ENCODE data around the gene STK35. TPM values are rescaled to one million over a fixed set of nuclear protein-coding genes. Genes with fewer than 3 reads are reported as not detected.

The STK35 gene
- total RNA-seq, 1 experiment from 2014 or later, result 23.5 TPM

DNA sequence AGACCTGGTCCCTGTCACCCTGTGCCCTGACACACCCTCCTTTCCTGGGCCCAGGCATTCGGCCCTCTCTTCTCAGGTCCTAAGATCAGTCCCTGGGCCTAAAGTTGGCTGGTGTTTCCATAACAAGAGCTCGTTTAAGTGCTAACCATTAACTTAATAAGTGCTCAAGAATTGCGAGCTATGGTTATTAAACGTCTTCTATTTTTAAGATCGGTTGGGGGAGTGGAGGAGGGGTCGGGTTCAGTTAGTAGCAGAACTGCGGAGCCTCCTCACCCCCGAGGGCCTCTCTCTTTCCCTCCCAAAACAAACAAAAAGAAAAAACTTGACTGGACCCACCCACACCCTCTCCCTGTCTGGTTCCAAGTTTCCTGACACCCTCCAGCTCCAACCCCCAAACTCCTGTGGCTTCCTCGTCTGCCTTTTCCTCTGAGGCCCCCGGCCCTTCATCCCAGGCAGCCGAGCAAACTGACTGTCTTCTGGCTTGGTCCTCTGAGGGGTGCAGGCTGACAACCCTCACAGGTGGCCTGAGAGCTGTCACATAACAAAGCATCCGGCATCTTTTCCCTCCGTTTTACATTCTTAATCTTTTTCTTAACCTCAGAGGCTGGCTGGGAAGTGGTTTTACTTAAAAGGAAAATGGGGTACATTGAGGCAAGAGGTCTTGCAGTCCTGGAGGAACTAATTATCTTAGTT lies 2.0 kb downstream of the STK35 start:
- no peak for DNase-seq (ENCODE audit: extremely low read depth, low read depth)

DNA sequence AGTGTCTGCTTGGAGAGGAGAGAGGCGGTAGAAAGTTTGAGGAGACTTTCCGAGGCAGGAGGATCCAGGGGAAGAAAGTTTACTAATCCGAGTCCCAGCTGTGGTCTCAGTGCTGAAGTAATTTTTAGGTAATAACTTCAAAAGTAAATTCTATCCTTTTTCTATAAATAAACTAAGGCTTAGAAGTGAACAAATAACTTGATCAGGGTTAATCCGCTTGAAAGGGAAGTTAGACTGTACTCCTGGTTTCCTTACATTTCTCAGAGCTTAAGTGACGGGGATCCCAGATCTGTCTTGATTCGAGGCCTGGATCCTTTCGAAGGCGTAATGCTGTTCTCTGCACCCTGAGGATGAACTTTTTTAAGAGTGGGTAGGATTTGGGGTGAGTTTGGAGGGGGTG lies 2.6 kb downstream of the STK35 start:
- DNase-seq (ENCODE audit: extremely low read depth, low read depth), result no peak

DNA sequence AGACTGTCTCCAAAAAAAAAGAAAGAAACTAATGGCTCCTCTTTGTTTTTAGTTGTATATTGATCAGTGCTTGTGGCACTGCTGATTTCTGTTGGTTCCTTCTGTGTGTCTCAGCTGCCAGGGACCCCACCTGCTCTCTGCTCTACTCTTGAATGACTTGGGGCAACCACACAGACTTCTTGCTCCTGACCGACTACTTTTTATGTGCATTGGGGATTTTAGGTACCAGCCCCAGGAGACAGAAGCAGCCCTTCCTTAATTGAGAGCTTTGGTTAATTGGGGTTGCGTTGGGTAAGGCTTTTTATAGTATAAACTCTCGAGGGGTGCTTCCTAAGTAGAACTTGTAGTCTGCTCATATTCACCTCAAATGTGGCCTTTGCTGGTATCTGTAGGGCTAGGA lies 6.9 kb downstream of the STK35 start:
- DNase-seq (ENCODE audit: extremely low read depth, low read depth), result no peak

DNA sequence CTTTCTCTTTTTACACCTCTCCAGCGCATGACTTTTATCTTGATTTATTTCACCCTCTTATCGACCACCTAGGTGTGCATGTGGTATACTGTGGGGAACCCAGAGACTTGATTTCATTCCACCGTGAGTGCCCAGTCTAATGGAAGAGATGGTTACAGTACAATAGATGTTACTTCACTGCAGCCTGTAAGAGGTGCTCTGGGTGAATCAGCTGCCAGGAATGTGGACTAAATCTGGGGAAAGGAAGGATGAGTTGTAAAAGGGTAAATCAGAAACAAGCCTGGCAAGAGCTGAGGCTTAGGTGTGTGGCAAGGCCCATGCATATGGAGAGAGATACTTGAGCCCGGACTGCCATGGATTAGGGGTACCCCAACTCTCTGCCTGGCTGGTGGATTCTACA lies 7.4 kb downstream of the STK35 start:
- DNase-seq (ENCODE audit: extremely low read depth, low read depth), result no peak

DNA sequence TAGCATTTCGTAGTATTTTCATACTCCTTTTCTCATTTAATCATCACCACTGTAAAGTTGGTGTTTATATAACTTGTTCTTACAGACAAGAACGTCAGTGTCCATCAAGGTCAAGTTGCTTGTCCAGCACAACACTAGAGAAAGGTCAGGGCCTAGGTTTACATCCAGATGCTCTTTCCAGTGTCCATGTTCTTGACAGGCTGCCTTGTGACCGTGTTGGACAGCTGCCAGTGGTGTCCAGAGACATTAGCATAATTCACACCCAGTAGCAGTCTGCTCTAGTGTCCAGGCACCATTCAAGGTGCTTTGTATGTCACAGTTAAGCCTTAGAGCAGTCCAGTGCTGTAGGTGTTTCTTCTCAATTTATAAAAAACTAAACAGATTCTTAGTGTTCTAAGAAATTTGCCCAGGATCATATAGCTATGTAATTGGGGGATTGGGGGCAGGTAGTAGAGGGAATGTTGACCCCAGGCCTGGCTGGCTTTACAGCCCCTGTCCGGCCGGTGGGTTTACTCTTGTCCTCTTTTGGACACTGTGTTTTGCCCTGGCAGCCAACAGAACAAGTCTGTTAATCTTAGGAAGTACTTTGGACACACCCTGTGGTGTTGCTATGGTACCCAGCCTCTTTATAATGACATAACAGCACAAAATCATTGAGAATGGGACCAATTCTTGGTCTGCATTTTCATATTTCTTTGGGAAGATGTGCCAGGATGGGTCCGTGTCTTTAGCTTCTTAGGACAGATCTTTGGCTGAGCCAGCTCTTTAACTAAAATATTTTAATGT lies 8.0 kb downstream of the STK35 start:
- no peak for DNase-seq (ENCODE audit: extremely low read depth, low read depth)

DNA sequence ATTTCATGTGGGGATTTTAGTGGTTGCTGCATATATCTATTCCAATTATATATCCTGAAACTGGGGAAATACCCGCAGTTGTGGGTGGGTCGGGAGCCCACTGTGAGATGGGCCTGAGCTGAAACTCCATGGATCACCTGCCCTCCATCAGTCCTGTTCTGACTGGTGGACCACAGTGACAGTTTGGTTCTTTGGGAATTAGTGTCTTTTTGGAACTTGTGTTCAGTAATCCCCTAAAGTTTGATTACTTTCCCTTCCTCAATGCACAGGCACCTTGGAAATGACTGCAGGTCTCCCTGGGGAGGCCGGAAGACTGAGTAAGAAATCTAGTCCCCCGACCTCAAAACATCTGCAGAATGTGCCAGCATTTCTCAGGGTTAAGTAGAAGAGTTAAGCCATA lies 11.3 kb downstream of the STK35 start:
- no peak for DNase-seq (ENCODE audit: extremely low read depth, low read depth)

DNA sequence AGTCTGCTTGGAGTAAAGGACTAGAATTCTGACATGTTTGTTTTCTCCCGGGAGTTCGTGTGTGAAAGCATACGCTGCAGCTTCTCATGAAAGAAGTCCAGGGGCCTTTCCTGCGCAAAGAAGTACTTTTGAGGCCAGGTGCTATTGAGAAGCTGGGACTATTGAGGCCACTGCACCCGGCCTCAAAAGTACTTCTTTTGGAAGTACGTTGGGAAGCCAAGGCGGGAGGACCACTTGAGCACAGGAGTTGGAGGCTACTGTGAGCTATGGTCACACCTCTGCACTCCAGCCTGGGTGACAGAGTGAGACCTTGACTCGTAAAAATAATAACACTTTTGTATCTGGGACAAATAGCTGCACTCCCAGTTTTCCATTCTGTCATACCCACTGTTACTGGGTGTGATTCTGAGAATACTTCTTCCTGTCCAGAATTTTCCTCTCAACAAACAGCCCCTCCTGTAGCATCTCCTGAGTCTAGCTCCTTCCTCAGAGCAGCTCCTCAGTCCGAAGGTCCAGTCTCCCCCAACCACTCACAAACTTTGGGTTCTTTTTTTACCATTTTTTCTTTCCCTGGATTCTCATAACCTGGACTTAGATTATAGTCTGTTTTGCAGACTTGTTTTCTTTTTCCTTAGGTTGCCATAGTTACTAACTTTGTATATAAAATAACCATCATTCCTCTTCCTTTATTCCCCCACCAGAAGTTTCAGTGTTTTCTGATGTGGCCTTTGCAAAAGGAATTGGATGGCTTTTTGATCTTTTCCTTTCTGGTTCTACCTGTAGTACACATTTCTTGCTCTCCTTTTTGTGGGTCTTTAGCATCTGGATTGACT lies 12.7 kb downstream of the STK35 start:
- DNase-seq (ENCODE audit: extremely low read depth, low read depth), result no peak

DNA sequence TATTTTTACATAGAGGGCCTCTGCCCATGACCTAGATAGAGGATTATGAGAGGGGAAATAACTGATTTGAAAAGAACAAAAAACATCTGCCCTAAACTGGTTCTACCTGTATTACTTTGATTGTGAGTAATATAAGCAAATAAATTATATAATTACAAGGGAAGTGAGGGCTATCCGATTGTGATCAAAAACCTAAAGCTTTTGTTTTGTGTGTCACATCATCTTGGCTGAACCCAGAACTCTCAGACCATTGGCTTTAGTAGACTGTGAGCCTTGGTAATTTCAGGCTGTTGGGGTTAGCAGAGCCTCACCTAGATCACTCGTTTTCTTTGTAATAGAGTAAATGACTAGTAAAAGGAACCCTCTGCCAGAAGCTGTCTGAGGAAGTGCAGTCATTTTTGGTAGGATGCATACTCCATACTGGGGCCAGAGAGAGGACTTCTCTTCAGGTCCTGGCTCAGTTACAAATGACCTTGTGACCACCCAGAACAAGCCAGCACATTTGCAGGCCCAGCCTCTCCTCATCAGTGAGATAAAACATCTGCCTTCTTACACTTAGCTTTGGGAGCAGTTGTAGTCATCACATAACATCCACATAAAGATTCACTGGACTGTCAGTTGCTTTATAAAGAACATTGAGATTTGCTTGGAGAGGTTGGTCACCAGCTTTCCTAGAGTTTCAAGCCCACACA lies 13.5 kb downstream of the STK35 start:
- no peak for DNase-seq (ENCODE audit: extremely low read depth, low read depth)

DNA sequence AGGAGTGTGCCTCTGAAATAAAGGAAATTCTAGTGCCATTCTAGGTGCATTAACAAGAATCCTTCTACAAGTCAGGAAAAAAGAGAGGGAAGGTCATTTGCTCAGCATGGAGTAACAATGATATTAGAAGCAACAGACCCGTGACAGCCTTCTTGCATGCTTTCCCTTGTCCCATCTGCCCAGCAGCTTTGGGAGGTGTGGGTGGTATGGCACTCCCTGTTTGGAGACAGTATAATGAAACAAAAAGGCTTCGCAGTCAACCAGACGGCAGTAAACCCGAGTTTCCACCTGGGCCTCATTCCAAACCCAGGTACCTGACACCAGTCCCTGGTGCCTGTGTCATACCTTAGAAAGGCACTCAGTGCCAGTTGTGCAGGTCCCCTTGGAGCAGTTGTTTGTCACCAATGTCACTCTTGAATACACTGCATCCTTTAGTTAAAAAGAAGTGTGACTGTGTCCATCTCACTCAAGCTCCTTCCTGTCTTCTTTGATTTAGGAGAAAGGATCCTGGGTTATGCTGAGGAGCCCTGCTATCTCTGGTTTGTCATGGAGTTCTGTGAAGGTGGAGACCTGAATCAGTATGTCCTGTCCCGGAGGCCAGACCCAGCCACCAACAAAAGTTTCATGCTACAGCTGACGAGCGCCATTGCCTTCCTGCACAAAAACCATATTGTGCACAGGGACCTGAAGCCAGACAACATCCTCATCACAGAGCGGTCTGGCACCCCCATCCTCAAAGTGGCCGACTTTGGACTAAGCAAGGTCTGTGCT lies 14.7 kb downstream of the STK35 start:
- no peak for DNase-seq (ENCODE audit: extremely low read depth, low read depth)

DNA sequence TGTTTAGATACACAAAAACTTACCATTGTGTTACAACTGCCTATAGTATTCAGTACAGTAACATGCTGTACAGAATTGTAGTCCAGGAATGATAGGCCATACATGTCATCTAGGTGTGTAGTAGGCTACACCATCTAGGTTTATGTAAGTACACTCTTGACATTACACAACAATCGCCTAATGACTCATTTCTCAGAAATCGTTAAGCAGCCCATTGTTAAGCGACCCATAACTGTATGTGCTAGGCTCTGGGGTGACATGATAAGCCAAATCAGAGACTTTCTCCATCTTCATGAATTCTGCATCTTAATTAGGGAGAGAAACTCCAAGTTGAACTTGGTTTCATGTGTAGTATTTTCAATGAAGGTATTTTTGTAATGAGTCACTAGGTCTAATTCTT lies 17.2 kb downstream of the STK35 start:
- no peak for DNase-seq (ENCODE audit: extremely low read depth, low read depth)

DNA sequence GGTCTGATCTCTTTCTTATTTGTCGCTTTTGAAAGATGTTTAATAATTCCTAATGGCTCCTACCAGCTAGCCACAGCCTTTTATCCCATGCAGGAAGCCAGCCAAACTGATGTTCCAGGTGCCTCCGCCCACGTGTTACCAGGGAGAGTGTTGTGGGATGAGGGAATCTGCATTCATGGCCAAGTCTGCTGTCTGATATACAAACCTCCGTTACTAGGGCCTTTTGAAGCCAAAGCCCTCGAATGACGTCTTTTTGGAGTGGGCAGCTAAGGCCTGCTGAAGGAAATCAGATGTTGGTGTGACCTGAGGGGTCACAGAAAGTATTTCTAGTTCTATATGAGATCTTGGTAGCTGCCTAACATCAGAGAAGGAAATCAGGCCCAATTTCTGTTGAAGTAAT lies 21.3 kb downstream of the STK35 start:
- no peak for DNase-seq (ENCODE audit: extremely low read depth, low read depth)

DNA sequence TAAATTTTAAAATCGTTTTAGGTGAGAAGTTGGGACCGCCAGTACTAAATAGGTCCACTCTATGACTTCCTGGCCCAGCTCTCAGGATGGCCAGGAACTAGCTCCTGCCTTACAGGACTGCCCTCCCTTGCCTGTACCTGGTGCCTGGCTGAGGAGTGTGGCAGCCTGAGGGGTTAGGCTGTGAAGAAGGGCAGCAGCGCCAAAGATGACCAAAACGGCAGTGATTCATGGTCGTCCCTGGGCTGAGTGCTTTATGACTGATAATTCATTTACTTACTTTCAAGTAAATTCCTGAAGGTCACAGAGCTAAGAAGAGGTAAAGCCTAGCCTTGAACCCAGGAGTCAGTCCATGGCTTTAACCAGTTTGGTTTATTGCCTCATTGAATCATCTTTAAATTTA lies 22.1 kb downstream of the STK35 start:
- DNase-seq (ENCODE audit: extremely low read depth, low read depth), result no peak

DNA sequence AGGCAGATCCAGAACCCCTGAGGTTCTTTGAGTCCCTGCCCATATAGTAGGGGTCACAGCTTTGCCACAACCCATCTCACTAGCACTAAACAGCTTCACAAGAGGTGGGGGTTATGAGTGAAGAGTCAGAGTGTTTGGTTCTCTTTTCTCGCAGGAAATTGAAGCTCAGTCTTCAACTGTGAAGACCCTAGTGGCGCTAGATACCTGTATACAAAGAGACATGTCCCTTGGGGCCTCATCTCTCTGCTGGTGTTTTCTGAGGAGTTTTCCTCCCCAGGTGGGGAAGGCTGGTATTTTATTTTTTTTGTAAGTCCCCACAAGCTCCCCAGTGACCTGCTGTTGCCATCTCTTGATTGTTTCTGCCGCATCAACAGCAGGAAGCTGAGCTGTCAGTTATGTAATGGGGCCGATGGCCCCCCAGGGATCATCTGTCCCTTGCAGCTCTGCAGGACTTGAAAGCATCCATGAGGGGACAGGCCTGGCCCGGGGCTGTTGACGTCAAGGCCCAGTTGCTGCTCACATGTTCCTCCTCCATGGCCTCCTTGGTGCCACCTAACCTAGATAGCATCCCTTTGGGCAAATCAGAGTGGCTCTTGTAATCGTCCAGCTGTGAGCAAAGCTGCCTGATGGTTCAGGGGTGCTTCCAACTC lies 23.1 kb downstream of the STK35 start:
- DNase-seq (ENCODE audit: extremely low read depth, low read depth), result no peak

DNA sequence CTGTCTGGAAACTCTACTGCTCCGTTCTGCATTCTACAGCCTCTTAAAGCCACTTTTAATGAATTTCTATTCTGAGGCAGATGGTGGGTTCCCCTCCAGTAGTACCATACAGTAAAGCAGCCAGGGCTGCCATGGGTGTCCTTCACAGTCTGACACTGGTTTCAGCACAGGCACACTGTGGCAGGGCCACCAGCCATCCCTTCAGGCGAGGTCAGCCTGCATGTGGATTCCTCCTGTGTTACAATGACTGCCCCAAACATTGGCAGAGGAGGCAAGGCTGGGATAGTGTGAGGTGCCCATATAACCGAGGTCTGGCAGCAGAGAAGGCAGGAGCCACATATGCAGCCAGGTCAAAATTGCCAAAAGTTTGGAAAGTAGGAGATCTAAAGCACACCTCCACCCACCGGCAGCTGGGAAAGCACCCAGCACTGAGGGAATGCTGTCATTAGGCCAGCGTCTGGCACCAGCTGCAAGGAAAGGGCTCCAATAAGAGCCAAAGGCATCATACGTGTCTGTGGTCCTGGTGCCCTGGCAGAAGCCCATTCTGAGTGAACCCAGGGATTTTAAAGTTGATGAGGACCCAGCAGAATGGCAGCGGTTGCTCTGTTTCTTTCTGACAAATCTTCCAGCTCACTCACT lies 24.0 kb downstream of the STK35 start:
- no peak for DNase-seq (ENCODE audit: extremely low read depth, low read depth)

DNA sequence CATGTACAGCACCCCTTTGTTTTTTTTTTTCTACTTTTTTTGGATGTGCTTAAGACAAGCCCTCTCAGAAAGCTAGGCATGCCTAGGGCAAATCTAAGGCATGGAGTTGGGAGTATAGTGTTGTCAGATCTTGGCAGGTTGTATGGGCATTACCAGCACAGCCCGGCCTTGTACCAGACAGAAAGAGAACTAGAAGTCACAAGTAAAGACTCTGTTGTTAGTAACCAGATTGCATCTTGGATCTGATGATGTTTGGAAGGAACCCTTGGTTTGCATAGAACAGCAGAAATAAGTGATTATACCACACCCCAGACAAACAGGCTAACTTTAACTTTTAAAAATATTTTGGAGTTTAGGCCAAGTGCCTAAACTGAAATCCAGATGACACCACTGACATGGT lies 25.6 kb downstream of the STK35 start:
- DNase-seq (ENCODE audit: extremely low read depth, low read depth), result no peak

DNA sequence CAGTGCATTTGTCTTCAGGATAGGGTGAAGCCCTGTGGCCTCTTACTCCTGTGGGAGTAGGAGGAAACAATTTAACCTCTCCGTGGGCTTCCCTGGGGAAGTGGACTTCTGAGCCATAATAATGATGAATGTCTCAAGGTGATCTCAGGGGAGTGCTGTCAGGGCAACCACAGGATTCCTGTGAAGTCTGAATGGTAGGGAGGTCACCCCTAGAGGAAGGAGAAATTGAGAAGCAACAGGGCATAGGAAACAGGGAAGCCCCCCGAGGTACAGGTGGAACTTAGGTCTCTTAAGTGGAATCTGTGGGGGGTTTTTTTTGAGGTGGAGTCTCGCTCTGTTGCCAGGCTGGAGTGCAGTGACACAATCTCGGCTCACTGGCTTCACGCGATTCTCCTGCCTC lies 26.9 kb downstream of the STK35 start:
- no peak for DNase-seq (ENCODE audit: extremely low read depth, low read depth)

DNA sequence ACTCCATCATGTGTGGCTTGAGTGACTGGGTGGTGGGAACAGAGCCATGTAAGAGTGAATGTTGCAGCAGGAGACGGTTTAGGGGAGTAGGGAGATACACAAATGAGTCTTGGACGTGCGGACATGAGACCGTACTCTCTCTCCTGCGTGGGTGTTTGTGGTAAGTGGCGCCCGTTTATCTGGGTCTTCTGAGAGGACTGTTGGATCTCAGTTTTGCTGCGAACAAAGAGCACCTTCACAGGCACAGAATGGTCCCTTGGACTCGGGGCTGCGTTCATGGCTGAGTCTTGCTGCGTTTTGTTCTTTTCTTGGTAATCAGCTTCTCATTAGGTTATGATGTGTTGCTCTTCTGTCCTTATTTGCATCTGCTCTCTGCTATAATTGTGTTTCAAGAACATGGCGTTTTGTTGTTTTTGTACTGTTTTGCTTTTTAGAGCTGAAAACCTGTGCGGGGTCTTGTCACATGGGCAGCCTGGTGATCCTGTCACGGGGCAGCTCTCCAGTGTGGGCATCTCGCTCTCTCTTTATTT lies 28.5 kb downstream of the STK35 start:
- DNase-seq (ENCODE audit: extremely low read depth, low read depth), result no peak

DNA sequence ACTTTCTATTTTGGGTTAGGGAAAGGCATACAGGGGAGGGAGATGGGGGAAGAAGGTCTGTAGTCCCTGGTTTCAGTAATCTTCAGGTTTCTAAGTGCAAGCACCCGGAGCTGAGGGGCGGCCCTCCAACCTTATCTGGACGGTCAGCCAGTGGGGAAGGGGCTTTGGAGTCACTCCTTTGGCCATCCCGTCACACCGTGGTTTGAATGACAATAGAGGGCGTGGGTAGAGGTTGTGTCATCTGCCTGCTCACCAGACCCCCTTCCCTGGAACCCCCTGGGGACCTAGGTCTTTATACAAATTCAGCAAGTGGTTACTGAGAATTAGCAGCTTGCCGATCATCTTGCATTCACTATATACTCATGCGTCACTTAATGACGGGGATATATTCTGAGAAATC lies 29.1 kb downstream of the STK35 start:
- no peak for DNase-seq (ENCODE audit: extremely low read depth, low read depth)

DNA sequence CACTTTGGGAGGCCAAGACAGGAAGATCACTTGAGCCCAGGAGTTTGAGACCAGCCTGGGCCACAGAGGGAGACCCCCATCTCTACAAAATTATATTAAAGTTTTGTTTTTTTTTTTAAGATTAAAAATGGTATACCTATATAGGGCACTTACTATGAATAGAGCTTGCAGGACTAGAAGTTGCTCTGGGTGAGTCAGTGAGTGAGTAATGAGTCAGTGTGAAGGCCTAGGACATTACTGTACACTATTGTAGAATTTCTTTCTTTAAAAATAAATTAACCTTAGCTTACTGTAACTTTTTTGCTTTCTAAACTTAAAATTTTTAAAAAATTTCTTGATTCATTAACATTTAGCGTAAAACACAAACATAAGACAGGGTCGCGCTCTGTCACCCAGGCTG lies 29.7 kb downstream of the STK35 start:
- no peak for DNase-seq (ENCODE audit: extremely low read depth, low read depth)
